IPS-15b (cell line): Measurements from ENCODE around the gene DNAJB2.
A peak's percentile ranks its signal among the peaks of the same experiment; 100 is the strongest.
"Not testable (repeated sequence)": the region's sequence is repeated elsewhere in the genome, so short reads cannot be mapped to it uniquely, and the experiment has no call there.

Source experiments
- H3K27me3 ChIP-seq: one replicate; pipeline ENCODE4 v1.6.1; 2013; ENCODE audit warnings: low read length; ENCODE audit not compliant: control insufficient read depth, insufficient read depth
- H3K36me3 ChIP-seq: one replicate; pipeline ENCODE4 v1.6.1; 2013; ENCODE audit warnings: low read length; ENCODE audit not compliant: control insufficient read depth, insufficient read depth
- H3K4me1 ChIP-seq: one replicate; pipeline ENCODE4 v1.6.1; 2013; ENCODE audit warnings: mild to moderate bottlenecking, low read length; ENCODE audit not compliant: control insufficient read depth, insufficient read depth
- H3K4me3 ChIP-seq: one replicate; pipeline ENCODE4 v1.5.1; 2013; ENCODE audit warnings: low read depth, low read length
- H3K9ac ChIP-seq: one replicate; pipeline ENCODE4 v1.6.1; 2013; ENCODE audit warnings: low read depth, mild to moderate bottlenecking, low read length
- H3K9me3 ChIP-seq: one replicate; pipeline ENCODE4 v1.6.1; 2013; ENCODE audit warnings: mild to moderate bottlenecking, low read length; ENCODE audit not compliant: control insufficient read depth, insufficient read depth

The DNAJB2 gene

DNA sequence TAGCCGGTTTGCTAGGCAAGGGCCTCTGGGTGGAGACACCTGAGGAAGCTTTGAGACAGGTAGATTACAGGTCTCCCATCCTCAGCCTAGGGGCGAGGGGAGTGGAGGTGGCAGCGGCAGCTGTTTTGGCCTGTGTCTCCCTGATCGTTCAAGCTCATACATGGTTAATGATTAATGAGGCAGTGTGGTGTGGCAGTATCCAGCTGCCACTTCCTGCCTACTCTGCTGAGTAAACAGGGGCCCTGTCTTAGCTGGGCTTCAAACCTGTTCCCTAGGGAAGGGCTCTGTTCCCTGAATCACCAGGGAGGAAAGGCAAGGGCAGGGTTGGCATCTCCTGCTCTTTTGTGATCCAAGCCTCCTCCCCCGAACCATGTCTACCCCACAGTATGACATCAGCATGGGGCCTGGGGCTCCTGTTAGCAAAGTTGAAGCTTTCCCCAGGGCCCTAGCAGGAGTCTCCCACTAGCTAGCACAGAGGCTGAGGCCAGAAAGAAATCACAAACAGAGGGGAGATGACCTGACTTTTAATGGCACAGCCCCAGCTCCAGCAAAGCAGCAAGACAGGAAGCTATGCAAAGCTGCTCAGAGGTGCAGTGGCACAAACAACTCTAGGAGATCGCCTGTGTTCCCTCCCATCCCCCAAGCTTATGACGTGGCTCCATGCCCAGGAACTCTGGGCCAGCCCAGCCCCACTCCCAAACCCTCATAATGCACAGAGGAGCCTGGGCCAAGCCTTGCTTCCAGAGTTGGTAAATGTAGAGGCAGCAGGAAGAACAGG lies 29.8 kb upstream of the DNAJB2 start:
- Histone ChIP-seq H3K4me3 (no peak overlapping the region), H3K9ac (no peak overlapping the region), H3K4me1 (peaks cover 15% of the 10 kb centered on the region)

DNA sequence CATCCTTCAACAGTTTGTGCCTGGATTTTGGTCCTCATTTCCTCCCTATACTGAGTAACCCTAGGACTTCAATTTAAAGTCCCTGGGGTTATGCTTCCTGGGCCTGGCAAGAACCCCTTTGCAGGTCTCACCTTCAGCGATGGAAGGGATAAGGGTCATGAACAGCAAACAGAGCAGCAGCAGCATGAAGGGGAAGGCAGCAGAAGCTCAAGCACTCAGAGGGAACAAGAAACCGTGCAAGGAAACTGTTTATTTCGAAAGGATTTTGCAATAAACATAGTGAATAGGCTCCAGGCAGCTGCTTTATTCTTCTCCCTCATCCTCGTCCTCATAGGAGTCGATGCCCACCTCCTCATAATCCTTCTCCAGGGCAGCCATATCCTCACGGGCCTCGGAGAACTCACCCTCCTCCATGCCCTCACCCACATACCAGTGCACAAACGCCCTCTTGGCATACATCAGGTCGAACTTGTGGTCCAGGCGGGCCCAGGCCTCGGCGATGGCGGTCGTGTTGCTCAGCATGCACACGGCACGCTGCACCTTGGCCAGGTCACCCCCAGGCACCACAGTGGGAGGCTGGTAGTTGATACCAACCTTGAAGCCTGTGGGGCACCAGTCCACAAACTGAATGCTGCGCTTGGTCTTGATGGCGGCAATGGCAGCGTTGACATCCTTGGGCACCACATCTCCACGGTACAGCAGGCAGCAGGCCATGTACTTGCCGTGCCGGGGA lies 29.0 kb upstream of the DNAJB2 start:
- no peak overlapping the region for H3K9ac ChIP-seq
- H3K36me3 ChIP-seq, result peaks cover 13% of the 10 kb centered on the region
- no peaks in the 10 kb centered on the region for H3K9me3 ChIP-seq
- H3K27me3 ChIP-seq, result peaks cover 35% of the 10 kb centered on the region
- H3K4me1 ChIP-seq, result peaks cover 11% of the 10 kb centered on the region
- no peak overlapping the region for H3K4me3 ChIP-seq

More for the DNA sequence above, 29.8 kb upstream of the DNAJB2 start:
- Histone ChIP-seq H3K27me3 (peaks cover 27% of the 10 kb centered on the region), H3K36me3 (peaks cover 13% of the 10 kb centered on the region), H3K9me3 (no peaks in the 10 kb centered on the region)

DNA sequence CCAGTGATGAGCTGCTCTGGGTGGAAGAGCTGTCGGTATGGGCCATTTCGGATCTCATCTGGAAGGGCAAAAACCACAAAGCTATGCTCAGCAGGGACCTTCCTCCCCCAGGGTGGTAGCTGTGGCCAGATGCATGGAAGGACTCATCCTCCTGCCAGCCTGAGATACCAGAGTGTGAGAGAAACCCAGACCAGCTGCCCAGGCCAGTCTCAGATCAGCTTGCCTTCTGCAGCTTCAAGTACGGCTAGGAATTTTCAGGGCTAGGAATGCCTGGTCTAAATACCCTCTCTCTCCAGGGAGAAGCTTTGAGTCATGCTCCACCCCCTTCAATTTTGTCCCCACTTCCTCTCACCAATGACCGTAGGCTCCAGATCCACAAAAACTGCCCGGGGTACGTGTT lies 27.5 kb upstream of the DNAJB2 start:
- H3K4me3 ChIP-seq, result no peak overlapping the region

DNA sequence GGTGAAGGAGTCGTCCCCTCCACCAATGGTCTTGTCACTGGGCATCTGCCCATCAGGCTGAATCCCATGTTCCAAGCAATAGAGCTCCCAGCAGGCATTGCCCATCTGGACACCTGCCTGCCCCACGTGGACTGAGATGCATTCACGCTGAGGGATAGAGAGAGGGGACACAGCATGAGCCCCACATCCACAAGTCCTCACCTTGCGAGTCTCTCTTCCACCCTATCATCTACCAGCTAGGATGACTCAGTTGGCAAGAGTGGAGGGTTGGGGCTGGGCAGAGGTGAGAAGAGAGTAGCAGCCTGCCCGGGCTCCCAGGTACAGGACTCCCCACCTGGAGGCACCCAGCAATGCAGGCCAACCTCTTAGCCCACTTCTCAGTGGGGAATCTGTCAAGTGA lies 27.1 kb upstream of the DNAJB2 start:
- Histone ChIP-seq H3K9me3 (no peaks in the 10 kb centered on the region), H3K4me1 (peaks cover 11% of the 10 kb centered on the region), H3K27me3 (peaks cover 51% of the 10 kb centered on the region), H3K9ac (no peak overlapping the region), H3K4me3 (peak overlapping the region; percentile 62), H3K36me3 (peaks cover 13% of the 10 kb centered on the region)

More for the DNA sequence above, 27.5 kb upstream of the DNAJB2 start:
- Histone ChIP-seq H3K9ac (no peak overlapping the region), H3K4me1 (peaks cover 11% of the 10 kb centered on the region), H3K36me3 (peaks cover 13% of the 10 kb centered on the region), H3K9me3 (no peaks in the 10 kb centered on the region), H3K27me3 (peaks cover 49% of the 10 kb centered on the region)

DNA sequence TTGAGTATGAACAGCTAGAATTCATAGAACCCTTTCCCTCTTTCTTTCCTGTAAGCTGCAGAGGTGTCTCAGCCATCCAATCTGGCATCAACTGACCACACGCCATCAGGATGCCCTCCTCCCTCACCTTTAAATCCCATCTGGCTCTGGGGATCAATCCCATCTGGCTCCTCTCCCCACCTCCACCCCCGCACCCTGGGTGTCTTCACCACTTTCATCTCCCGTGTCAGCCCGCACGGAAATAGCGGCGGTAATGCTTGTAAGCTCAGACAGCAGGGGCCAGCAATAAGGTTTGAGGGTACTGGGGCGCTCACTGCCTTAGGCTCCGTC lies 26.6 kb upstream of the DNAJB2 start:
- Histone ChIP-seq H3K9ac (no peak overlapping the region), H3K4me3 (peak overlapping the region; percentile 62), H3K4me1 (peaks cover 11% of the 10 kb centered on the region), H3K36me3 (peaks cover 11% of the 10 kb centered on the region), H3K9me3 (no peaks in the 10 kb centered on the region), H3K27me3 (peaks cover 51% of the 10 kb centered on the region)

DNA sequence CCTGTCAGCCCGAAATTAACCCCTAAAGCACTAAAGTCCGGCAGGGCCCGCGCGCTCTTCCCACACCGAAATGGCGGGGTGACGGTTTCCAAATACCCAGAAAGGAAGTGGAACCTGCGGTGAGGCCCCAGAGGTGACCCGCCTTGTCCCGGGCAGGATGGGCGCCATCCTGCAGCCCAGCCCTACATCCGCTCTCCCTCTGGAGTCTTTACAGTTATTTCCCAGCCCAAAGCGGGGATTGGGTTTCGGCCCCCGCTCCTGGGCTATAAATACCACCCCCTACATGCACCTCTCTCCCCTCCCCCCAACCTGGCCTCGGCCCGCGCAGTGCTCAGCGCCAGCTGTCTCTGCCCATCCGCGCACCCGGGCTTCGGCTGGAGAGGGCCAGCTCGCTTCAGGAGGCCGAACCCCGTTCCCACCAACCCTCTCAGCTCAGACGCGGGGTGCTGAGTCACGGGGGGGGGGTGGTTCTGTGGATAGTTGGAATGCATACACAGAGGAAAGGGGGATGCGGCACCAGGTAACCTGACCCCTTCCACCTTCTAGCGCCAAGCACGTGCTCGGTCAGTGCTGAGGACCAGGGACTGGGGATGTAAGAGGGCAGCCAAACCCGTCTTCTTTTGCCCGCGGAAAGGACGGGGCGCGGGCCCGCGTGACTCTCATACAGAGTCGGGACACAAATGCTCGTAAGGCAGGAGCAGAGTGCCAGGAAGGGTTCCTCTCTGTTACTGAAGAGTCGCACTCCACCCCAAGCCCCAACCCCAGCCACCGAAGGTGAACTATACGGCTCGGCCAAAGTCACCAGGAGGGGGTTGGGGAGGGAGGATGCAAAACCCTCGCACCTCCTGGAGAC lies 26.0 kb upstream of the DNAJB2 start, which contains the start of gene TUBA4B:
TUBA4B (plus strand) TSS at position 344 of the 853 bp plus-strand sequence; CDS start at position 509, 165 bp downstream.
- H3K9ac ChIP-seq, result no peak within 1 kb of the TSS
- H3K4me3 ChIP-seq, result peak within 1 kb of the TSS; percentile 62
- no peaks in the 10 kb centered on the region for H3K9me3 ChIP-seq
- H3K27me3 ChIP-seq, result peaks cover 54% of the 10 kb centered on the region
- peaks cover 11% of the 10 kb centered on the region for H3K4me1 ChIP-seq
- peaks cover 5% of the 10 kb centered on the region for H3K36me3 ChIP-seq

DNA sequence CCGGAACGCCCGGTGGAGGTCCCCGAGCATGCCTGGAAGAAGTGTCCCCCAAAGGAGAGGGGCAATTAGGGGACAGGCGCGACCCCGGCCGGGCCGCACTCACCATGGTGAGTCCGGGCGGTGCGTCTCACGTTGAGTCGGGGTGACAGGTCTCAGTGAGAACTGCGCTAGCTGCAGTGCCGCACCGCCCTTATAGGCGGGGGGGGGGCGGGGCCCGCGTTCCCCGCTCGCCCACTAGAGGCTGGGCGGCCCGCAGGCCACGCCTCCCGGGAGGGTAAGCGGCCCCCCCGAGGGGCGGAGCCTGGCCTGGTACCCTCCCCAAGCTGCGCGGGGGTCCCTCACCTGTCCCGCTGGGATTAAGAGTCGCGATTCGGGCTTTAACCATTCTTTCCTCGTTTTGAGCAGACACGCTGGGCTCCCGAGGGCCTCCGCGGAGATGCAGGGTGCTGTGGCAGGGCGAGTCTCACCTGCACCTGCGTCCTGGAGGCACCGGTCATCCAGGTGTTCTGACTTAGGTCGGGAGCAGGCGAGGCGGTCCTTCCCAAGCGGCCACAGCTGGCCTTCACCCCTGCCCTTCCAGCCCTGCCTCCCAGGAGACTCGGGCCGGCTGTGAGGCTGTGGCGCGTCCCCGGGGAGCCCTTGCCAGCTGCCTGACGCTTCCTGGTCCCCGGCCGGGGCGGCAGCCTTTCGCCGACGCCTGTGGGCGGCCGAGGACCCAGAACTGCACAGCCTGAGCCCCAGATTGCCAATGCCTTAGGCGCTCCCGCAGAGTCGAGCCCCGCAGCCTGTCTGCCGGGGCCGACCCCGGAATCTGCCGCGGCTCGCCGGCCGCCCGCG lies 25.2 kb upstream of the DNAJB2 start, which contains the start of gene TUBA4A:
TUBA4A (minus strand) TSS at position 166 of the 837 bp plus-strand sequence; CDS start at position 106, 60 bp downstream.
- H3K4me1 ChIP-seq, result peaks cover 11% of the 10 kb centered on the region
- H3K27me3 ChIP-seq, result peaks cover 54% of the 10 kb centered on the region
- H3K36me3 ChIP-seq, result peaks cover 5% of the 10 kb centered on the region
- no peak within 1 kb of the TSS for H3K9ac ChIP-seq
- H3K9me3 ChIP-seq, result no peaks in the 10 kb centered on the region
- peak within 1 kb of the TSS; percentile 62 for H3K4me3 ChIP-seq

DNA sequence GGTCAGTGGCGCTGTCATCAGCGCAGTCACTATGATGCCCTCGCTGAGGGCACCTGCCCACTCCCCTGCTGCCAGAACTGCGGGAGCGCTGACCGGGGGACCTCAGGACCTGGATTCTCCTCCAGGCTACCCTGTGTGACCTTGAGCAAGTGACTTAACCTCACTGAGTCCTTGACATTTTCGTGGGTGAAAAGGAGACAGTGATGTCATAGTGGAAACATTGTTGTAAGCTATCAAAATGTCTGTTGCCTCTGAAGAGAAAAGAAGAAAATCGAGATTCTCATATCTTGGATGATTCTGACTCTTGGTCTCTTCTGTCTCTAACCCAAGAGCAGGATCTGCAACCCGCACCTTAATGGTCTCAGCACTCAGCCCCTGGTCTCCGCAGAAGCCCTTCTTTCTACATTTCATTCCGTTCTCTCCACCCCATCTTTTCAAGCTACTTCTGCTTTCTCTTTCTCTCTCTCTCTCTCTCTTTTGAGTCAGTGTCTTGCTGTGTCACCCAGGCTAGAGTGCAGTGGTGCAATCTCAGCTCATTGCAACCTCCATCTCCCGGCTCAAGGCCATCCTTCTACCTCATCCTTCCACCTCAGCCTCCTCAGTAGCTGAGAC lies 24.5 kb upstream of the DNAJB2 start:
- Histone ChIP-seq H3K27me3 (peaks cover 58% of the 10 kb centered on the region), H3K9ac (no peak overlapping the region), H3K36me3 (peaks cover 5% of the 10 kb centered on the region), H3K4me1 (peaks cover 11% of the 10 kb centered on the region), H3K4me3 (peak overlapping the region; percentile 62), H3K9me3 (no peaks in the 10 kb centered on the region)

DNA sequence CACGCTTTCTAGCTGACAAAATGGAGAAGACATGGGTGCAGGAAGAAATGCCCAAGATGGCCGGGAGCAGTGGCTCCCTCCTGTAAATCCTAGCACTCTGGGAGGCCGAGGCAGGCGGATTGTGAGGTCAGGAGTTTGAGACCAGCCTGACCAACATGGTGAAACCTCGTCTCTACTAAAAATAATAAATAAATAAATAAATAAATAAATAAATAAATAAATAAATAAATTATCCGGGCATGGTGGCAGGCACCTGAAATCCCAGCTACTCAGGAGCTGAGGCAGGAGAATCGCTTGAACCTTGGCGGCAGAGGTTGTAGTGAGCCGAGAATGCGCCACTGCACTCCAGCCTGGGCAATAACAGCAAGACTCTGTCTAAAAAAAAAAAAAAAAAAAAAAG lies 20.2 kb upstream of the DNAJB2 start:
- not testable (repeated sequence) for H3K9ac ChIP-seq, H3K9me3 ChIP-seq, H3K4me3 ChIP-seq, H3K4me1 ChIP-seq, H3K36me3 ChIP-seq
- peaks cover 52% of the 10 kb centered on the region for H3K27me3 ChIP-seq

DNA sequence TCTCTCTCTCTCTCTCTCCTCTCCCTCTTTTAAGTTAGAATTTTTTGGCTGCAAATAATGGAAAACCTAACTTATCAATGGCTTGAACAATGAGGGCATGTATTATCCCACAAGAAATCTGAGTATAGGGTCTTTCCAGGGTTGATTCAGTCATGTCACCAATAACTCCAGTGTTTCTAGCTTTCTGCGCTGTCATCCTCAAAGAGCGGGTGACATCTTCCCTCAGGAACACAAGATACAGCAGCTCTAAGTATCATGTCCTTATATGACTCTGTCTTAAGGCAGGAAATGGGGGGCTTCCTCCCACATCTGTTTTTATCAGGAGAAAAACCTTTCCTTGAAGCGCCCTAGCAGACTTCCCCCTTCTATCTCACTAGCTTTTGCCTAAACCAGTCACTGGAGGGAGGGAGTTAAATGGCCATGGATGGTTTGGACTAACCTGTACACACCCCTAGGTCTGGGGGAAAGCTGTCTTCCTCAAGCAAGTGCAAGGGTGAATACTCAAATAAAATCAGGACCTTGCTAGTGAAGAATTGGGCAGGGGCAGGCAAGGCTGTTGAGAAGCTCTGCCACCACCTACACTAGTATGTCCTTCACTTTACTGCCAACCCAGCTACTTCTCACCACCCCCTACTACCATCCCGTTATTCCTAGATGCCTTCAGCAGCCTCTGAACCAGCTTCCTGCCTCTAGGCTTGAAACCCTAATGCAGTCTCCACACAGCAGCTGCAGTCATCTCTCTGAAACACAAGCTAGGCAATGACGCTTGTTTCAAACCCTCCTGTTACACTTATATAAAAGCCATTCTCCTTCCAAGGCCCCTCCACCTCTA lies 17.9 kb upstream of the DNAJB2 start:
- no peaks in the 10 kb centered on the region for H3K36me3 ChIP-seq
- no peaks in the 10 kb centered on the region for H3K9me3 ChIP-seq
- no peaks in the 10 kb centered on the region for H3K4me1 ChIP-seq
- peaks cover 40% of the 10 kb centered on the region for H3K27me3 ChIP-seq
- no peak overlapping the region for H3K4me3 ChIP-seq
- no peak overlapping the region for H3K9ac ChIP-seq
